Measurements from ENCODE around the gene DNAJC13.
"Not testable (repeated sequence)": the region's sequence is repeated elsewhere in the genome, so short reads cannot be mapped to it uniquely, and the experiment has no call there.

Gene DNAJC13, protein sequence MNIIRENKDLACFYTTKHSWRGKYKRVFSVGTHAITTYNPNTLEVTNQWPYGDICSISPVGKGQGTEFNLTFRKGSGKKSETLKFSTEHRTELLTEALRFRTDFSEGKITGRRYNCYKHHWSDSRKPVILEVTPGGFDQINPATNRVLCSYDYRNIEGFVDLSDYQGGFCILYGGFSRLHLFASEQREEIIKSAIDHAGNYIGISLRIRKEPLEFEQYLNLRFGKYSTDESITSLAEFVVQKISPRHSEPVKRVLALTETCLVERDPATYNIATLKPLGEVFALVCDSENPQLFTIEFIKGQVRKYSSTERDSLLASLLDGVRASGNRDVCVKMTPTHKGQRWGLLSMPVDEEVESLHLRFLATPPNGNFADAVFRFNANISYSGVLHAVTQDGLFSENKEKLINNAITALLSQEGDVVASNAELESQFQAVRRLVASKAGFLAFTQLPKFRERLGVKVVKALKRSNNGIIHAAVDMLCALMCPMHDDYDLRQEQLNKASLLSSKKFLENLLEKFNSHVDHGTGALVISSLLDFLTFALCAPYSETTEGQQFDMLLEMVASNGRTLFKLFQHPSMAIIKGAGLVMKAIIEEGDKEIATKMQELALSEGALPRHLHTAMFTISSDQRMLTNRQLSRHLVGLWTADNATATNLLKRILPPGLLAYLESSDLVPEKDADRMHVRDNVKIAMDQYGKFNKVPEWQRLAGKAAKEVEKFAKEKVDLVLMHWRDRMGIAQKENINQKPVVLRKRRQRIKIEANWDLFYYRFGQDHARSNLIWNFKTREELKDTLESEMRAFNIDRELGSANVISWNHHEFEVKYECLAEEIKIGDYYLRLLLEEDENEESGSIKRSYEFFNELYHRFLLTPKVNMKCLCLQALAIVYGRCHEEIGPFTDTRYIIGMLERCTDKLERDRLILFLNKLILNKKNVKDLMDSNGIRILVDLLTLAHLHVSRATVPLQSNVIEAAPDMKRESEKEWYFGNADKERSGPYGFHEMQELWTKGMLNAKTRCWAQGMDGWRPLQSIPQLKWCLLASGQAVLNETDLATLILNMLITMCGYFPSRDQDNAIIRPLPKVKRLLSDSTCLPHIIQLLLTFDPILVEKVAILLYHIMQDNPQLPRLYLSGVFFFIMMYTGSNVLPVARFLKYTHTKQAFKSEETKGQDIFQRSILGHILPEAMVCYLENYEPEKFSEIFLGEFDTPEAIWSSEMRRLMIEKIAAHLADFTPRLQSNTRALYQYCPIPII (N-terminal part only)

DNA sequence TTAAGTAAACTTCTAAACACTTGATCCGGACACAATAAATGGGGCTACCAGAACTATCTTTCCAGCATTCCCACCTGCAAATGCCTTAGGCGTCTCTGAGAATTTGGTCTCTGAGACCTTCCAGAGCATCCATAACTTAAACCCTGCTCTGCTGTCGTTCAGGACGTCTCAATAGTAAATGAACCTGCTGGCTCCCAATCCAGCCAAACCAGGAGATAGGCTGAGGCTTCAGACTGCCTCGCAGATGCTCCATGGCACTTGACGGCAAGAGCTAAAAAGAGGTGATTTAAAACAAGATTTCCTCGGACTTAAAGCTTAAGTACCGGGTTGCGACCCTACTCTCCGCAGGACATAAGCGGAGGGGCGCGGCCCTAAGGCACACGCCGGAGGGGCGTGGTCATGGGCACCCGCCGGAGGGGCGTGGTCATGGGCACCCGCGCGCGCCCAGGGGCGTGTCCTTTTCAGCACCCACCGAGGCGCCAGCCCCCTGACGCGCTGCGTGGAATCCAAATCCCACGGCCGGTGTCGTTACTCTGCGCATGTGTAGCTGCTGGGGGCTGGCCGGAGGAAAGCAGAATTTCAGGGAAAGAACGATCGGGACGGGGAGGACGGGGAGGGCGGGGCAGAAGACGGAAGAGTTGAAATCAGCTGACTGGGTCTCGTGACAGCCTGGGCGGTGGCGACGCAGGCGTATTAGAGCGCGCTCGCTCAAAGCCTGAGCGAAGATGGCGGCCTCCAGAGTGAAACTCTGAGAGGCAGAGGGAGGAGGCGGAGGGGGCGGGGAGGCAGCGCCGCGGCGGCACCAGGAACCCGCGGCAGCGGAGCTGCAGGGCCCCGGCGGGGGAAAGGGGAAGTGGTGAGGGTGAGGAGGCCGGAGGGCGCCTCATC is at the start of gene DNAJC13:
Gene DNAJC13 (plus strand): TSS at position 696 of the 888 bp plus-strand sequence. CDS start 17,049 bp downstream, outside the sequence.
- peak; percentile 94 for DNase-seq

DNA sequence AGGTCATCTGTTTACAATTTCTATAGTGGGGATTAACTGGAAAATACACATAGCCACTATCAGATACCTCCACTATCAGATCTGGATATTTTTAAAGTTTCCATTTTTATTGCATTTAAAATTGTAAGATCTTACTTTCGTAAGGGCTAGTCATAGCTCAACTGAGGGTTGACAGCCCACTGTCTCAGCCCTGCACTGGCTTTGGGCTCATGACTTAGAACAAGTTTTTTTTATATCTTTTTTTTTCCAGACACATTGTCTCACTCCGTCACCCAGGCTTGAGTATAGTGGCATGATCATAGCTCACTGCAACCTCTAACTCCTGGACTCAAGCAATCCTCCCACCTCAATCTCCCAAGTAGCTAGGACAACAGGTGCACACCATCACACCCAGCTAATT is 48.8 kb upstream of the DNAJC13 start:
- DNase-seq: no peak

DNA sequence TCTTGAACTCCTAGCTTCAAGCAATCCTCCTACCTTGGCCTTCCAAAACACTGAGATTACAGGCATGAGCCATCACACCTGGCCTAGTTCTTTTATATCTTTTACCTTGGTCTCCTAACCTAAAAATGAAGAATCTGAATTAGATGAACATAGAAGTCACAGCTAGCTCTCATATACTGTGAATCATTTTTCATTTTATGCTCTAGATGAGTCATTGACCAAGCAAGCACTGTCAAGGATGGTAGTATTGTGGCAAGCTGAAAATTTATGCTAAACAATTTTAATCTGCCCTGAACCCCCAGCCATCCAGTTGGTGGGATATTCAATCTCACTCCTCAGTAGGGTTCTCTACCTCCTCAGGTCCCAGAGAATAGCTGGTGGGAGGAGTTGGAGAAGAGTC is 48.3 kb upstream of the DNAJC13 start:
- no peak for DNase-seq

DNA sequence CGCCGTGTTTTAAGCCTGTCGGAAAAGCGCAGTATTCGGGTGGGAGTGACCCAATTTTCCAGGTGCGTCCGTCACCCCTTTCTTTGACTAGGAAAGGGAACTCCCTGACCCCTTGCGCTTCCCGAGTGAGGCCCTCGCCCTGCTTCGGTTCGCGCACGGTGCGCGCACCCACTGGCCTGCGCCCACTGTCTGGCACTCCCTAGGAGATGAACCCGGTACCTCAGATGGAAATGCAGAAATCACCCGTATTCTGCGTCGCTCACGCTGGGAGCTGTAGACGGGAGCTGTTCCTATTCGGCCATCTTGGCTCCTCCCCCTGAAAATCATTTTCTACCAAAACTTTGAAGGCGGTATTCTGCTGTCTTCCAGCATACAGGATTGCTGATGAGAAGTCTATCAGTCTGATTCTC is 40.4 kb upstream of the DNAJC13 start:
- DNase-seq: not testable (repeated sequence)

DNA sequence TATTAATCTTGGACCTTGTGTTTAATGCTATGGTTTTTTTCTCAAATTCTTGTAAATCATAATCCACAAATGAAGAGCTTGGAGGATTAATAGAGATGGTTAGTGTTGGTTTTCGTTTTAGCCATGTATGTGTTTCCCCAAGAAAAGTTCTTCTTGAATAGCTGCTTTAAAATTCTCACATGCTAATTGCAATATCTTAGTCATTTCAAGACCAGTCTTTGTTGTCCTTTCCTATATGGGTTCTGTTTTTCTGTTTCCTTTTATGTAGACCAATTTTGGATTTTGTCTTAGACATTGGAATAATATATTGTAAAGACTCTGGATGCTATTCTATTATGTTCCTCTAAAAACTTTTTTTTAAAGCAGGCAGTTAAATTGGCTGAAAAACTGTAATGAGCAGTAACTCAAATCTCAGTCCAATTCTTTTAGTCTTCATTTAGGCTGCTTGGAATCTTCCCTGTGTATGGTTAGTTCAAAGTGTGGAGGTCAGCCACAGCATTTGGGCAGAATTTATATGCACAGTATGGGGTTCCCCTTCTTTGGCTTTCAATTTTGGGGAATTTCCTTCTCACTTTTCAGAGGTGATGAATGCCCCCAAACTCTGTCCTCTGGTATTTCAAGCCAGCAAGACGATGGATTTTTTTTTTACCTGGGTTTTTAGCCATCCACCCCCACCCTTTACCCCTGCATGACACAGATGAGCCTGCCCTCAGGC is 39.1 kb upstream of the DNAJC13 start:
- no peak for DNase-seq

DNA sequence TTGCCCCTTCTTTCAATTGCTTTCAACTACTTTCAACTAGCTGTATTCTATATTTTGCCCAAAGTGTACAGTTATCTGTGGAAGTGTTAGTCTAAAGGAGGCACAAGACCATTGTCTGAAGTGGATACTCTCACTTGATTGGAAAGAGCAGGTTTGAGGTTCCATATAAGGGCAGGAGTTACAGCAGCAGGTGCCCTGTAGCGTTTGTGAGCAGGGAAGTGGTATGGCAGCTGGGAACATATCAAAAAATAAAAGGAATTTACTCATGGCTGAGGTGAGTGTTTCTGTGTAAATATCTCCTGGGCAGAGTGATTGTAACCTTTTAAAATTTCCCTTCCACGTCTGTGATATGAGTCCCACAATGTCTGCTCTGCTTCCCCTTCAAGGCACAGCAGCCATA is 38.5 kb upstream of the DNAJC13 start:
- DNase-seq: no peak

DNA sequence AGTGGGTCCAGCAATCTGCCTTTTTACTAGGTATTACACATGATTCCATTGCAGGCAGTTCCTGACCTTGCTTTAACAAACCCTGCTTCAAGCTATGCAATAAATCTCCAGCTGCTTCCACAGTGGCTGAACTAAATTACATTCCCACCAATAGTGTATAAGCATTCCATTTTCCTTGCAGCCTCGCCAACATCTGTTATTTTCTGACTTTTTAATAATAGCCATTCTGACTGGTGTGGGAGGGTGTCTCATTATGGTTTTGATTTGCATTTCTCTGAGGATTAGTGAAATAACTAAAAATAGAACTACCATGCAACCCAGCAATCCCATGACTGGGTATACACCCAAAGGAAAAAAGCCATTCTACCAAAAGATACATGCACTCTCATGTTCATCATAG is 36.4 kb upstream of the DNAJC13 start:
- no peak for DNase-seq

DNA sequence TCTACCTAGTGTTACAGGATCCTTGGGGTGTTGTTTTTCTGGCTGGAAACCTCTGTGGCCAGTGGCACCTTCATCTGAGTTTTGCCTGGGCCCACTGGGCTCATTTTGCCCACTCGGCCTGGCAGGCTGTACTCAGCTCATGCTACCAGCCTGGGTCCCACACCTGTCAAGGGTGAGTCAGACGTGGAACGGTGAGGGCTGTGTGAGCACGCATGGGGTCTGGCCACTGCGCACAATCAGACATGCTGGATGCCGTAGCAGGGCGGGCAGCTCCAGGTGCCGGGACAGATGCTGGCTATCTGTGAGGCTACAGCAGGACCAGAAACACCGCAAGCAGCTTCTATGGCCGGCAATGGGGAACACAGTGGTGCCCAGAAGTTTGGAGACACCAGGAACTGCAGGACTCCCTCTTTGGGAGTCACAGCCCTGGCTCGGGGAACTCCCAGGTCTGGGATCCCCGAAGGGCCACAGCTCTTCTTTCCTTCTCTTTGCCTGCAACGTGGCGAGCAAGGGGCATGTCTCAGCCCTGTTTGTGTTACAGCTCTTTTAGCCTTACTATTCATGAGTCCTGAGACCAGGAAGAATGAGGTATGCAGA is 35.9 kb upstream of the DNAJC13 start:
- no peak for DNase-seq

DNA sequence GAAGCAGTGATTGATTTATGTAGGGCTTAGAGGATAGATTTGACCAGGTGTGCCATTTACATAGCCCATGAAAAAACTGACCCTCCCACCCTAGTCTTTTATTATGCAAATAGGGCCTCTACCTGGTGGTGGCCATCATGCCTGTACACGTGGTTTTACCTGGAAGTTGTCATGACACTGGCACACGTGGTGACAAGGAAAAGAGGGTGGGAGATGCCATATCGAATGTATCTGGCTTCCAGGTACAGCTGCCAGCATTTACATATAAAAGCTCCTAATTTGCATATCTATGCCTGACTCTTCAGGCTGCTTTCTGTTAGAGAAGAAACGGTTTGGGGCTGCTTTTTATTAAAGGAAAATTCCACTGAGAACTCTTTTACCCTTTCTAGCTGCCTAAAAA is 35.0 kb upstream of the DNAJC13 start:
- no peak for DNase-seq

DNA sequence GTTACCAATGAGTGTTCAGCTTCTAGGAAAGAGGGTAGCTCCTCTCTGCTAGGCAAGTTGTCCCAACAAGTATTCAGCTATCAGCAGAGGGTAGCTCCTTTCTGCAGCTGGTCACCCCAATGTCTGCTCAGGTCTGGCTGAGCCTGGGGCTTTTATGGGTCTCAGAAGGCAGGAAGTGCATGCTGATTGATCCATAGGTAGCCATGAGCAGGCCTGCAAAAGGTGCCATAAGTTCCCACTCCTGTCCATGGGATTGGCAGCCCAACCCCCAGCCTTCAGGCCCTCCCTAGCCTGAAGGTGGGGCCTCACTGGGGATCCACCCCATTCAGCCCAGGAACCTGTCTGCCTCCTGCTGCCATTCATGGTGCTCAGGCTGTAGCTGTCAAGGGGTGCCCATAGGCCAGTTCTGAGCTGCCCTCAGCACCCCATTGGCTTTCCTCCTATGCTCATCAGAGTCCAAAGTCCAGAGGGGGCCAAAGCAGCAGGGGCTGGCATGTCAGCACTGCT is 34.6 kb upstream of the DNAJC13 start:
- no peak for DNase-seq

DNA sequence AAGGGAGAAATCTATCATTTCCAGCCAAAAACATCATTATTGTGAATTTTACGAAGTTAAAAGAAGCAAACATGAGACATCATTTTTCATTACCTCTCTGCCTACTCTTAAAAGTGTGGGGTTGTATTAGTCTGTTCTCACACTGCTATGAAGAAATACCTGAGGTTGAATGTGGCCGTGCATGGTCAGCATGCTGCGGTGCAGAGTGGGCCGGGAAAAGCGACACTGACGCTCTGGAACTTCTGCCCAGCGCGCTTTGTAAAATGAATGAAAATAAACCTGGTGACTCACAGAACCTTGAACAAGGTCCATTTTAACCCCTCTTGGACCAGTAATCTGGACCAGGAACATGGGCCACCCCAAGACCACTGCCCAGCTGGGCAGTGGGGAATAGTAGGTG is 31.0 kb upstream of the DNAJC13 start:
- DNase-seq: no peak

DNA sequence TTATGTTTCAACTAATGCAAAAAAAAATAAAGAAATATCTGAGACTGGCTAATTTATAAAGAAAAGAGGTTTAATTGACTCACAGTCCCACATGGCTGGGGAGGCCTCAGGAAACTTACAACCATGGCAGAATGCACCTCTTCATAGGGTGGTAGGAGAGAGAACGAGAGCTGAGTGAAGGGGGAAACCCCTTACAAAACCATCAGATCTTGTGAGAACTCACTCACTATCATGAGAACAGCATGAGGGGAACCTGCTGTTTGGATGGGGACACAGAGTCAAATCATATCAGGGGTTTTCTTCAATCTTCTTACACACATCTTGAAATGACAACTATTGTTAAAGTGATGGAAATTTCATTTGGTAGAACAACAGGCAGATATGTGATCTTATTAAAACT is 24.6 kb upstream of the DNAJC13 start:
- not testable (repeated sequence) for DNase-seq

DNA sequence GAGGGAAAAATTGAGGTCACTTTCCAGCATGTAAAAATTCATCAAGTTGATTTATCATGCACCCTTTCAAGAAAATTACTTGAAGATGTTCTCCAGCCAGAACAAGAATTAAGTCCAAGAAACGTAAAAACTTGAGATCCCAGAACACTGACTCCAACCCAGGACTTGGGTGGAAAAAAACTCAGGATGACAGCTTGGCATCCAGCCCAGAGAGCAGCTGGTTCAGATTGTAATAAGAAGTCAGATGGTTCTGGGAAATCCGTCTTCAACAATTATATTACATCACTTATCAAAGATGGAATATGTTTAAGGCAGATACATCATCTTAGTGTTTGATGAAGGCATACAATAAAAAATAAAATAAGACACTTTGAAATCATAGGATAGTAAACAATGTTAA is 23.0 kb upstream of the DNAJC13 start:
- no peak for DNase-seq

DNA sequence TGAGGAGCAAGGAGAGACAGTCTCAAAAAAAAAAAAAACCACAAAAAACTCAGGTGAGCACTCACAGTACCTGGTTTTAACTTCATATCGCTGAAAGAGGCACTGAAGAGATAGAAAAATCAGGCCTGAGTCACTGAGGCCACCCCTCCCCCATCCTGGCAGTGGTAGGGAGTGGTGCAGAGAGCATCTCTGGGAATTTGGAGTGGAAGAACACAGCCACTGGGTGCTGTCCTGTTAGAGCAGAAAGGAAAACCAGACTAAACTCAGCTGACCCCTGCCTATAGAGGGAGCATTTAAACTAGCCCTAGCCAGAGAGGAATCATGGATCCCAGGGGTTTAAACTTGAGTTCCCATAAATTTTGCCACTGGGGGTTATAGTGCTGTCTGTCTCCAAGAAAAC is 22.2 kb upstream of the DNAJC13 start:
- no peak for DNase-seq

DNA sequence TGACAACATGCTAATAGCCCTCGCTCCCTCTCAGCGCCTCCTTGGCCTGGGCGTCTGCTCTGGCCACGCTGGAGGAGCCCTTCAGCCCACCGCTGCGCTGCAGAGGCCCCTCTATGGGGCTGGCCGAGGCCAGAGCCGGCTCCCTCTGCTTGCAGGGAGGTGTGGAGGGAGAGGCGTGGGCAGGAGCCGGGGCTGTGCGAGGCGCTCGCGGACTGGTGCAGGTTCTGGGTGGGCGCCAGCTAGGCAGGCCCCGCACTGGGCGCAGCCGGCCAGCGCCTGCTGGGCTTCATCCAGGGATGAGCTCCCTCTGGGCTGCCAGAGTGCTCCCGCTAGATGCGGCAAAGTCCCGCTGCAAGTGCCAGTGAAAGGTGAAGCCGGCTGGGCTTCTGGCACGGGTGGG is 21.0 kb upstream of the DNAJC13 start:
- DNase-seq: no peak

DNA sequence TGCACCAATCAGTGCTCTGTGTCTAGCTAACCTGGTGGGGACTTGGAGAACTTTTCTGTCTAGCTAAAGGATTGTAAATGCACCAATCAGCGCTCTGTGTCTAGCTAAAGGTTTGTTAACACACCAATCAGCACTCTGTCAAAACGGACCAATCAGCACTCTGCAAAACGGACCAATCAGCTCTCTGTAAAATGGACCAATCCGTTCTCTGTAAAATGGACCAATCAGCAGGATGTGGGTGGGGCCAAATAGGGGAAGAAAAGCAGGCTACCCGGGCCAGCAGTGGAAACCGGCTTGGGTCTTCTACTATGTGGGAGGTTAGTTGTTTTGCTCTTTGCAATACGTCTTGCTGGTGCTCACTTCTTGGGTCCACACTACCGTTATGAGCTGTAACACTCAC is 20.5 kb upstream of the DNAJC13 start:
- DNase-seq: not testable (repeated sequence)

DNA sequence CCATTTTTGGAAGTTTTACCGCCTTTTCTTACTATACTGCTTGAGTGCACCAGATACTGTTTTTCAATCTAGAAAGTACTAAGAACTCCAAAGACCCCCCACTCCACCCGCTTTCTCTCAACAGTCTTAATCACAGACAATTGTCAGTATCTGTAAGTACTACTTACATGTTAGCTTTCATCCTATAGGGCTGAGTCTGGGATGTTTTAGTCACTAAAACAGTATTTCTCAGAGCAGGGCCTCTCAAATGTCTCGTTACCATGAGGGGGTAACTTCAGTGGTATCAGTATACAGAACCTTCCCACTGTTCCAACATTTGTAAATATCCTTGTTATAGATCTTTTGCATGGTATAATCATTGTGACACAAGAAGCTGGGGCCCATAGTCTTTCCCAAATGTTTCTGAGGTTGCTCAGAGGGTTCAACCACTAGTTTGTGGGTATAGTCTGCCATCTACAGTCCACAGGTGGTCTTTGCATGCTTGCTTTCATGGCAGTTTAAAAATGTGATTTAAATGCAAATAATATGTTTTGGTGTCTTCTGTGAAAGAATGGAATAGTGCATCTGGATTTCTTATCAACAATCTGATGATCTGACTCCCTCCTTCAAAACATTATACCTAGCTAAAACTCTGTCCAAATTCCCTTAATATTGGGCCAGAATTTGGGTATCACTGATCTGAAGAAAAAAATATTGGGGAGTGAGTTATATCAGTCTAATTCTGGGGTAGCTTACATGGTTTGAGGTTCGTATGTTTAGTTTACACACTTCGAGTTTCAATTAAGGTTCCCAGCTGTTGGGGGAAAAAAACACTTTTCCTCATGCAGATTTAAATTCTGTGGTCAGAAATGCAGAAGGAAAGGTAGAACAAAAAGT is 18.0 kb upstream of the DNAJC13 start:
- DNase-seq: peak; percentile 69

DNA sequence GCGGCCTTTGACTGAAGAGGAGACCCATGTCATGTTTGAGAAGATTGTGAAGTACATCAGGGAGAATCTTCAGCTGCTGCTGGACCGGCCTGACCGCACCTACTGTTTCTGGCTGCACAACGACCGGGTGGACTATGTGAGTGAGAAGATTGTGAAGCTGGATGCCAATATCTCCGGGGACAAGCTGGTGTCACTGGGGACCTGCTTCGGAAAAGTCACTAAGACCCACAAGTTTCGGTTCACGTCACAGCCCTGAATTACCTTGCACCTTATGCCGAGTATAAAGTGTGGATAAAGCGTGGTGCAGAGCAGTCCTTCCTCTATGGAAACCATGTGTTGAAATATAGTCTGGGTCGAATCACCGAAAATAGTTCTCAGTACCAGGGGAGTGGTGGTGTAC is 16.0 kb upstream of the DNAJC13 start:
- DNase-seq: no peak

DNA sequence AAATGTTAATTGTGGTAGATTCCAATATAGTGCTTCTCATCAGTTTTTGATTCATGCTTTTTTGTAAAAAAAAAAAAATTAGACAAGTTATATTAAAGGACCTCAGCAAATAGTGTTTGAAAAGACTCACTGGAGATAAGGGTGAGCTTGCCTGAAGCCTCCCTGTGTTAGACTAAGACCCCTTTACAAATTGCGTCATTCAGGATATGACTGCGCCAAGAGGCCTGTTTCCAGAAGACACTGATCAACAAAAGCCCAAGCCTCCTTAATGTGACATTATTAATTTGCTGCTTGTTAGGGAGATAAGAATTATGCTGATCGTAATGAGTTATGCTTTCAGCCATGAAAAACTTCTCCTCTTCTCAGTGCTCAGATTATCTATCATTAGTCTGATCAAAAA is 13.0 kb upstream of the DNAJC13 start:
- DNase-seq: no peak

DNA sequence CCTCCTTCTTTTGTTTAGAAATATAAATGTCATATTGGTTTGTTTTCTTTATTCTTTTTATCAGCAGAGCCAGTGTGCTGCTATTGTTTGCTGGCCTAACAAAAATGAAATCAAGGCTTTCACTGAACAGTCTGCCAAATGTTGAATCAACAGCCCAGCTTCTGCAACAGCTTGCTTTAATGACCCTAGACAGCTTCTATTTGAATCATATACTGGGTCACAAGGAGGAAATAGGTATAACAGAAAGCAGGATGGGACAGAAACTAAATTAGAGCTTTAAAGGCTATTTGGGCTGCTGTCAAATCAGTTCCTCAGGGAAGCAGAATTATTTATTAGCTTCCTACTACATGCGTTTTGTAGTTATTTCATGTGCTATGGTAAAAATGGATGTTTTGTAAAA is 12.1 kb upstream of the DNAJC13 start:
- peak; percentile 6 for DNase-seq

Measured in midbrain (tissue), 1 donor.